Neuron (in vitro differentiated cells): ENCODE data around the gene PPP1CA.

Source experiments
- H2AFZ ChIP-seq: one replicate; pipeline ENCODE4 v1.6.1; 2013; ENCODE audit warnings: low read depth, mild to moderate bottlenecking, inconsistent platforms, low read length, moderate library complexity
- H3K27me3 ChIP-seq: one replicate; pipeline ENCODE4 v1.6.1; 2013; ENCODE audit warnings: low read length; ENCODE audit not compliant: insufficient read depth
- H3K36me3 ChIP-seq: one replicate; pipeline ENCODE4 v1.6.1; 2013; ENCODE audit warnings: low read length; ENCODE audit not compliant: insufficient read depth
- H3K4me1 ChIP-seq: one replicate; pipeline ENCODE4 v1.6.1; 2013; ENCODE audit warnings: low read length; ENCODE audit not compliant: insufficient read depth
- H3K4me3 ChIP-seq: 2 replicates; pipeline ENCODE4 v1.5.1; 2013; ENCODE audit warnings: mild to moderate bottlenecking, low read length, moderate library complexity
- H3K9me3 ChIP-seq: one replicate; pipeline ENCODE4 v1.6.1; 2013; ENCODE audit warnings: low read length

The PPP1CA gene

GRCh38 chr11:67401495-67402191, at the start of gene PPP1CA:
TSS of gene PPP1CA (minus strand) at chr11:67401858. CDS start at chr11:67401782, 76 bp downstream.
- Histone ChIP-seq H3K36me3 (peaks cover 29% of the 10 kb centered on the region), H3K4me1 (peaks cover 17% of the 10 kb centered on the region), H3K4me3 (peak within 1 kb of the TSS; percentile 94), H3K27me3 (no peaks in the 10 kb centered on the region), H3K9me3 (no peaks in the 10 kb centered on the region), H2AFZ (peak within 1 kb of the TSS; percentile 88)

GRCh38 chr11:67450796-67451657, 49.4 kb upstream of the PPP1CA start:
- no peaks in the 10 kb centered on the region for H3K9me3 ChIP-seq
- no peaks in the 10 kb centered on the region for H3K27me3 ChIP-seq
- peaks cover 3% of the 10 kb centered on the region for H3K4me1 ChIP-seq
- no peak overlapping the region for H2AFZ ChIP-seq
- H3K4me3 ChIP-seq: no peak overlapping the region
- no peaks in the 10 kb centered on the region for H3K36me3 ChIP-seq

- Histone ChIP-seq H3K4me3 (no peak overlapping the region), H3K9me3 (no peaks in the 10 kb centered on the region), H3K36me3 (no peaks in the 10 kb centered on the region), H3K27me3 (no peaks in the 10 kb centered on the region), H3K4me1 (peaks cover 3% of the 10 kb centered on the region), H2AFZ (no peak overlapping the region)
Observed at GRCh38 chr11:67449116-67449844, 47.6 kb upstream of the PPP1CA start.

GRCh38 chr11:67448220-67448609, 46.6 kb upstream of the PPP1CA start:
- H3K36me3 ChIP-seq: no peaks in the 10 kb centered on the region
- no peaks in the 10 kb centered on the region for H3K27me3 ChIP-seq
- no peak overlapping the region for H3K4me3 ChIP-seq
- no peaks in the 10 kb centered on the region for H3K9me3 ChIP-seq
- no peak overlapping the region for H2AFZ ChIP-seq
- H3K4me1 ChIP-seq: peaks cover 3% of the 10 kb centered on the region

- no peak overlapping the region for H3K4me3 ChIP-seq
- no peaks in the 10 kb centered on the region for H3K9me3 ChIP-seq
- peaks cover 8% of the 10 kb centered on the region for H3K4me1 ChIP-seq
- no peaks in the 10 kb centered on the region for H3K27me3 ChIP-seq
- H3K36me3 ChIP-seq: peaks cover 7% of the 10 kb centered on the region
- H2AFZ ChIP-seq: no peak overlapping the region
Observed at GRCh38 chr11:67445515-67445914, 43.9 kb upstream of the PPP1CA start.

GRCh38 chr11:67442504-67443404, 41.1 kb upstream of the PPP1CA start:
- Histone ChIP-seq H3K4me1 (peaks cover 7% of the 10 kb centered on the region), H3K9me3 (no peaks in the 10 kb centered on the region)

GRCh38 chr11:67441731-67442351, 40.2 kb upstream of the PPP1CA start:
- Histone ChIP-seq H3K9me3 (no peaks in the 10 kb centered on the region), H2AFZ (no peak overlapping the region), H3K27me3 (no peaks in the 10 kb centered on the region), H3K36me3 (peaks cover 18% of the 10 kb centered on the region), H3K4me3 (no peak overlapping the region), H3K4me1 (peaks cover 7% of the 10 kb centered on the region)

More at GRCh38 chr11:67442504-67443404, 41.1 kb upstream of the PPP1CA start:
- Histone ChIP-seq H2AFZ (peak overlapping the region; percentile 69), H3K27me3 (no peaks in the 10 kb centered on the region), H3K36me3 (peaks cover 18% of the 10 kb centered on the region), H3K4me3 (peak overlapping the region; percentile 77)

GRCh38 chr11:67441098-67441563, 39.5 kb upstream of the PPP1CA start:
- Histone ChIP-seq H3K9me3 (no peaks in the 10 kb centered on the region), H3K4me3 (no peak overlapping the region), H3K36me3 (peaks cover 21% of the 10 kb centered on the region), H2AFZ (no peak overlapping the region), H3K27me3 (no peaks in the 10 kb centered on the region), H3K4me1 (peaks cover 7% of the 10 kb centered on the region)

GRCh38 chr11:67440229-67441097, 38.8 kb upstream of the PPP1CA start:
- no peak overlapping the region for H2AFZ ChIP-seq
- H3K4me3 ChIP-seq: no peak overlapping the region
- H3K27me3 ChIP-seq: no peaks in the 10 kb centered on the region
- H3K9me3 ChIP-seq: no peaks in the 10 kb centered on the region
- H3K4me1 ChIP-seq: peaks cover 7% of the 10 kb centered on the region
- H3K36me3 ChIP-seq: peaks cover 27% of the 10 kb centered on the region

GRCh38 chr11:67439321-67440228, 37.9 kb upstream of the PPP1CA start:
- Histone ChIP-seq H3K27me3 (no peaks in the 10 kb centered on the region), H2AFZ (no peak overlapping the region), H3K9me3 (no peaks in the 10 kb centered on the region), H3K4me1 (peaks cover 7% of the 10 kb centered on the region), H3K4me3 (no peak overlapping the region), H3K36me3 (peaks cover 32% of the 10 kb centered on the region)
